Inflammatory macrophage treated with lipopolysaccharide for 1 hour (primary cell): Measurements from ENCODE around the gene NDST3.

Experiments used
- DNase-seq, 2 donors: peaks; one replicate each; pipeline ENCODE4 v3.0.0-alpha.2; 2020 to 2022

Gene NDST3

DNA sequence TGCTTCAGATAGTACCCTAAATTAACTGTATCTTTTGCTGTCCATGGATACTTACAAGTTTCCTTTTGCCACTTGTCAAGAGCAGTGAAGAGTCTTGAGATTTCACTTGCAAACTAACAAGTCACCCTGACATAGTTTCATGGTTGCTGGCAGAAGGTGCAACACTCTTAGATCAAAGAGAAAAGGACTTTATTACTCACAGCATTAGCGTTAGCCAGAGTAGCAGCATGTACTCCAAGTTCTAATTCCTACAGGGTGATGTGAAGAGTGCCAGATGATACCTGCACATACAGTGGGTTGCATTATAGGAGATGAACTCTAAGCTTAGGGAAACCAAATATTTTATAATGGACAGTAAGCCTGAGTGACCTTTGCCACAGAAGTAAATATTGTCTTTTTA is 47.9 kb downstream of the NDST3 start:
- no peak for DNase-seq

GRCh38 chr4:118085700-118086099 is 51.4 kb downstream of the NDST3 start:
- no peak for DNase-seq

GRCh38 chr4:118086344-118086743 is 52.1 kb downstream of the NDST3 start:
- no peak for DNase-seq

DNA sequence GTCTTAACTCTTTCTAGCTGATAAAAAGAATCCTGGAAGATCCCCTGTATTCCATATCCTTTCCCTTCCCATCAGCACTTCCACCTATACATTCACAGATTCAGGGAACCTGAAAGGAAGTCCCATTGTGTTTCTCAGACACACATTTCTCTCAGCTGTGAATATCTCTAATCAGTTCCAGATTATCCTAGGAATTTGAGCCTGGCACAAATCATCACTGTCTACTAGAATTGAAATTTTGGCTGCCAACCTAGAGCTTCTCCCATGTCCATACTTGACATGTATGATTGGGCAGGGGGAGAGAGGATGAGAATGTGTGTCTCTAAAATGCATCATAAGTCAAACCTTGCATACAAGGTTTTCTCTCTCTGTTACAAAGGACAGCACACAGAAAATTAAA is 53.1 kb downstream of the NDST3 start:
- no peak for DNase-seq

GRCh38 chr4:118099106-118099505 is 64.8 kb downstream of the NDST3 start:
- DNase-seq = no peak

GRCh38 chr4:118102195-118102594 is 67.9 kb downstream of the NDST3 start:
- no peak for DNase-seq

- DNase-seq = no peak
Observed at GRCh38 chr4:118112117-118113046, 78.1 kb downstream of the NDST3 start.

DNA sequence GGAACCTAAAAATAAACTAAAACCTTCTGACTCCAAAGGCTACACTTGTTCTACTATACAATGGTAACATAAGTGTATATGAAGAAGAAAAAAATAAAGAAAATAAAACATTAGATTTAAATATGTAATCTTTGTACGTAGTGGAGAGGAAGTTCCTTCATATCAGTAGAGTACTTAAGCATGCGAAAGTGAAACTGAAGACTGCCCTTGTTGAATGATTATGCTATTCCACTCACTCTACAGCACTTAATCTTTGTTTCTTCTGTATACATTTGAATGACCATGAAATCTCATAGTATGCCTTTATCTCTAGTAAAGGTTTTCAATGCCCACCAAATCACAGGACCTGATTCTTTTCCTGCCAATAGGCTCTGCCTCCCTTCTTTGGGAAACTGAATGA is 78.9 kb downstream of the NDST3 start:
- DNase-seq = no peak

DNA sequence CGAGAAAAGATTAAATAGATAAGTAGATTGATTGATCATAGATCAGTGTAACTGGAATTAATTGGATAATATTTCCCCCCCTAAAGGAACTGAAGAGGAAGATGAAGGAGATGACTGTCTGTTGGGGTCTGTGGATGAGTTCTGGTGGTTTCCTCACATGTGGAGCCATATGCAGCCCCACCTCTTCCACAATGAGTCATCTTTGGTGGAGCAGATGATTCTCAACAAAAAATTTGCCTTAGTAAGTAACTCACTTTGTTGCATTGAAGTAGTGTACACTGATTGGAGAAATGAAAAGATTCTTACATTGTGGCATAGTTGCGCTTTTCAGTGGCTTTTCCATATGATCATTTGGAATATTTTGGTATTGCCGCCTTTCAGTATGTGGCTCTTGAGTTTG is 80.4 kb downstream of the NDST3 start:
- DNase-seq = no peak

- no peak for DNase-seq
Observed at GRCh38 chr4:118120120-118120760, 86.0 kb downstream of the NDST3 start.

- no peak for DNase-seq
Observed at GRCh38 chr4:118124997-118125396, 90.7 kb downstream of the NDST3 start.

GRCh38 chr4:118139241-118139640 is 105.0 kb downstream of the NDST3 start:
- DNase-seq = no peak

DNA sequence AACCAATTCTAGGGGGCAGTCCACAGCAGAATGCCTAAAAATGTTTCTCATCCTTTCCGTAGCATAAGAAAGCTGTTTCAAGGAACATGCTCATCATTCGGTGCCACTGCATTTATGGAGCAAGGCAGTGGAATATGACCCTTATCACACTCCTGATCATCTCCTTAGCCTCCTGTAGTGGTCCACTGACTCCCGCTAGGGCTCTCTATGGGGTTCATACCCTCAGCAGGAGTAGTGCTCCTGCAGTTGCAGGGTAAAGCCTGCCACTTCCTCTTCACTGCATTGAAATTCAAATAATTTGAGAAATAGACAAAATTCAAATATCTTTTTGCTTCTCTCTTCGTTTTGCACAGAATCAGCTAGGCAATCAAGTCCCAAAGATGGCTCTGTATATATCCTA is 107.0 kb downstream of the NDST3 start:
- no peak for DNase-seq

- DNase-seq = no peak
Observed at GRCh38 chr4:118154649-118155048, 120.4 kb downstream of the NDST3 start.

DNA sequence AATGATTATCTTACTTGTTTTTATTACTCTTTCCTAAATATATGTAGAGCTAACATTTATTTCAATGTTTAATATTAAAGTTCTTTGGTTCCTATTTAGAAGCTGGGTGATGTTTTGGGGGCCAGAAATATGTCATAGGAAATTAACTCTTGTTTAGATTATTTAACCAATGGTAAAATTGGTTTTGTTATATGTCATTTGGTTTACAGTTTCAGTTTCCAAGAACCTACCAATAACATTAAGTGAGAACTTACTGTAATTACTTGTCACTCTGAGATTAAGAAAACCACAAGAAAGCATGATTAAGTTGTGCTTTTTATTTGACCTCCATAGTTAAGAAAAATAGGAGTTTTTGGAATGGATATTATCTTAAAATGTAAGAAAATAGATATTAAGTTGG is 121.2 kb downstream of the NDST3 start:
- DNase-seq = no peak

GRCh38 chr4:118158763-118159375 is 124.6 kb downstream of the NDST3 start:
- no peak for DNase-seq

- no peak for DNase-seq
Observed at GRCh38 chr4:118167306-118167705, 133.0 kb downstream of the NDST3 start.

- DNase-seq = no peak
Observed at GRCh38 chr4:118171381-118171780, 137.1 kb downstream of the NDST3 start.

- no peak for DNase-seq
Observed at GRCh38 chr4:118173126-118173525, 138.8 kb downstream of the NDST3 start.

DNA sequence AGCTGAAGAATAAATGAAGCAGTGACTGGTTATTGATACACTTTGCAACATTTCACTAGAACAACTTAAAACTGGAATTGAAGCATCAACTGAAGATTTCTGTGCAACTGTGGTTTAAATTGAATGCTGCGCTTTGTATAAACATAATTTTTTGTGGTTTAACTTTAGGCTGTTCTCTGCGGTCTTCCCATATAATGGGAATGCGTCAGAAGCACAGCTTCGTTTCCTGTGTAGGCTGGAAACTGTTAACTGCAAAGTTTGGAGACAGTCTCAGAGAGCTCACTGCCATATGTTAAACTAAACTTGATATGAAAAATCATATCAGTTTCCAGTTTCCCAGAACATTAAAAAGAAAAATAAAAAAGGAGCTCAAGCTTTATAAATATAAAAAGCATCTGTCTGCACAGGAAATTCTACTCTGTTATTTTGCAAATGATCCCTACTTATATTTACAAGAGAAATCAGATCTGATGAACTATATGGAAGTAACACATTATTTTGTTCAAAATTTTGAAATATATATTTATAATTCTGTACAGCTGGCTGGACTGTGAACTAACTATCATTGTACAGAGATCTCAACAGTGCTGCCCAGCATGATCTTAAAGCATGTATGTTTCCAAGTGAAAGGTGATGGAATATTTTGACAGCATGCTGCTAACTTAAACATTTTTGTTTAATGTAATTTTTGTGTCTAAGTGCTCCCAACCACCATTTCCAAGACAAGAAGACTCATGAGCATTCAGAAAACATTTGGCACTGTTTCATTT is 139.9 kb downstream of the NDST3 start:
- DNase-seq = no peak

GRCh38 chr4:118175506-118175905 is 141.2 kb downstream of the NDST3 start:
- no peak for DNase-seq

DNA sequence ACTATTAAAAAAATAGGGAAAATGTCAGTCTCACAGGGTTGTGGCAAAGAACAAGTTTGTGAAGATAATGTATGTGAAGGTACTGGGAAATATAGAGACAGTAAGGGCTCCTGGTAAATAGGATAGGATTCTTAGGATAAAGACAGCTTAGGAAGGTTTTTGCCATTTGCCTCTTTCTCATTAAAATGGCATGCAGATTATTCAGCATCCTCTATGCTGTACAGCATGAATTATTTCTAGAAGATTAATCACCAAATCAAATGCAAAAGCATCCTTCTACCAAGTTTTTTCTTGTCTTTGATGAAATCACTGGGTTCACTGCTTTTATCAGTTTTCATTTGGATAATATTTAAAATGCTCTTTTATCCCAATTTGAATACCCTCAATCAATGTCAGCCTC is 142.8 kb downstream of the NDST3 start:
- no peak for DNase-seq

DNA sequence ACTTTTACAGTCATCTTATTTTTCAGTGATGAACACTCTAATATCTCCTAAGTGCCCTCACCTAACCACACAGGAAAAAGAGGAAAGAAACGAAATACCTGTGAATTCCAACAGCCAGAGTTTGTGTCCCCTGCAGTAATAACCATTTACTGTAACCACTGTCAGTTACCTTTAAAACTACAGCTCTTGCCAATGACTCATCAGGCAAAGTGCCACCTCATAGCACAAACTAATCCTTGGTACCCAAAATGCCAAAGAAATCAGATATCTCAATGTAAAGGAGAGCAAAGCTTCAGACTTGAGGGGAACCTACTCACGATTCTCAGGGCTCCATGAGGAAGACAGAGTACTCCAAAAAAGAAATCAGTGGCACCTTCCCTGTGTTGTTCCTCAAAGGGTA is 146.5 kb downstream of the NDST3 start:
- no peak for DNase-seq
